ENCODE measurements around the gene GRN.
"Not testable (repeated sequence)": the region's sequence is repeated elsewhere in the genome, so short reads cannot be mapped to it uniquely, and the experiment has no call there.

GRN gene

DNA sequence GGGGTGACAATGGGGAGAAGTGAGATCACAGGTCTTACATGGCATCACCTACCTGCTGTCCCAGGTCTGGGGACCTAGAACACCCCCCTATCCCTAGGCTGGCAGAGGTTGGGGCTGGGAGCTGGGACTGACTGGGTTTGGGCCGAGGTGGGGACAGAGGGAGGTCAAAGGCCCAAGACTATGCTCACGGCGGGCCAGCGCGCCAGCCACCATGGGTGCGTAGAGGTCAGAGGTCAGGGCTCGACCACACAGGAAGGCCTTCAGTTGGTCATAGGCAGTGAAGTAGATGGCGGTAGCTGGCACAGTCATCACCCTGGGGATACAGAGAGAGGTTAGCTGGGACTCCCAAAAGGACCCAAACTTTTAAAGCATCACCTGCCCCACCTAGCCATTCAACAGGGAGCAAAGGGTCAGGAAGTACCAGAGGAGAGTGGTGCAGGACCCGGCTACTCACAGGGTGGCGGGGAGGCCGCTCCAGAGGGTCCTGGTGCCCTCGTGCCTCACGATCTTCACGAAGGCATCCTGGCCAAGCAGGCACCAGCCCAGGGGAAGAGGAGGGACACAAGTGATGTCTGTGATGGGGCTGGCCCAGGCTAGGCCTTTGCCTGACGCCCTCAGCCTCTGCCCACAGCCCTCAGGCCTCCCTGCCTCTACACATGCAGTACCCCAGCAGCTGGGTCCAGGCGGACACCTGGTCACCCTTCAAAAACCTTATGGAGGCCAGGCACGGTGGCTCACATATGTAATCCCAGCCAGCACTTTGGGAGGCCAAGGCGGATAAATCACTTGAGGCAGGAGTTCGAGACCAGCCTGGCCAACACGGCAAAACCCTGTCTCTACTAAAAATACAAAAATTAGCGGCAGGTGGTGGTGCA lies 23.6 kb upstream of the GRN start:
- FAIRE-seq = no peak
- DNase-seq (ENCODE audit: insufficient read length, low spot score) = no peak

DNA sequence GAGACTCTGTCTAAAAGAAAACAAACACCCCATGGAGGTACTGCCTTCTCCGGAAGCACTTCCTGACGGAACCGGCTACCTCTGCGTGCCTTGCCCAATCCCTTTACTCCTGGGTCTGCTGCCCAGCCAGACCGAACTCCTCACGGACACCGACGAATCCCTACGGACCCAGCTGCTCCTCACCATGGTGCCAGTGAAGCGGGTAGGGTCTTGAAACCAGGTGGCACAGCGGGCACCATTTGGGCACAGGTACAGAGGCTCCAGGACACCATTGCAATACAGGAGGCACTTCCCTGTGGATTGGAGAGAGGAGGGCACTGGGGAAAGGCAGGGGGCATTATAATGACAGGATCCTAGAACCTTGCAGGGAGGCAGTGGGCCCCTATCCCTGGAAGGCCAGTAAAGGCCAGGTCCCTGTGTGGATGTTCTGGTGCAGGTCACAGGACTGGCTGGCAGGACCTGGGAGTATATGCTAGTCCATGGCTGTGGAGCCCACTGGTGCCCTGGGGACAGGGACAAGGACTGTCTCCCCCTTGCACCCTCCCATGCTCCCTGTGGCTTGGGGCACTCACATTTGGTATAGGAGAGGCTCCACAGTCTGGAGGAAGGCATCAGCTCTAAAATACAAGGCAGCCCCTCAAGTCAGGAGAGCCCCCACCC lies 22.7 kb upstream of the GRN start:
- DNase-seq (ENCODE audit: insufficient read length, low spot score) (no peak), FAIRE-seq (no peak)

GRCh38 chr17:44323359-44324091 lies 21.6 kb upstream of the GRN start:
- no peak for FAIRE-seq
- DNase-seq (ENCODE audit: insufficient read length, low spot score) = no peak

DNA sequence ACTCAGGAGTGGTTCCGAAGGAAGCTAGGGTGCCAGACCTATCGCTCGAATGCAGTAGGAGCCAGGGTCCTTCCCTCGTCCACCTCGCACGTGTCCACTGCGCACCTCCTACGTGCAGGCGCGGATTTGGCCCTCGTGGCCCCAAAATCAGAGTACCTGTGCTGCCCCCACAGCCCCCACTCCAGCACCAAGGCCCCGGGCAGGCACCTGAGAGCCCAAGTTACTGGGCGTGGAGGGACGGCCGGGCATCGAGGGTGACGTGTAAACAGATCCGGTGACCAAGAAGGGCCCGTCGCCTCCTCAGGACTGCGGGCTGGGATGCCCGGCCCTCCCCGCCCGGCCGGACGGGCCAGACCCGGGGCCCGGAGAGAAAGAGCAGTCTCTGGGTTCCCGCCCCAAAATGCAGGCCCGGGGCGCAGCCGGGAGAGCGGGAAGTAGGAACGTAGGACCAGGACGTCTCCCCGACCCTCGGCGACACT lies 21.0 kb upstream of the GRN start:
- FAIRE-seq (no peak), DNase-seq (ENCODE audit: insufficient read length, low spot score) (no peak)

DNA sequence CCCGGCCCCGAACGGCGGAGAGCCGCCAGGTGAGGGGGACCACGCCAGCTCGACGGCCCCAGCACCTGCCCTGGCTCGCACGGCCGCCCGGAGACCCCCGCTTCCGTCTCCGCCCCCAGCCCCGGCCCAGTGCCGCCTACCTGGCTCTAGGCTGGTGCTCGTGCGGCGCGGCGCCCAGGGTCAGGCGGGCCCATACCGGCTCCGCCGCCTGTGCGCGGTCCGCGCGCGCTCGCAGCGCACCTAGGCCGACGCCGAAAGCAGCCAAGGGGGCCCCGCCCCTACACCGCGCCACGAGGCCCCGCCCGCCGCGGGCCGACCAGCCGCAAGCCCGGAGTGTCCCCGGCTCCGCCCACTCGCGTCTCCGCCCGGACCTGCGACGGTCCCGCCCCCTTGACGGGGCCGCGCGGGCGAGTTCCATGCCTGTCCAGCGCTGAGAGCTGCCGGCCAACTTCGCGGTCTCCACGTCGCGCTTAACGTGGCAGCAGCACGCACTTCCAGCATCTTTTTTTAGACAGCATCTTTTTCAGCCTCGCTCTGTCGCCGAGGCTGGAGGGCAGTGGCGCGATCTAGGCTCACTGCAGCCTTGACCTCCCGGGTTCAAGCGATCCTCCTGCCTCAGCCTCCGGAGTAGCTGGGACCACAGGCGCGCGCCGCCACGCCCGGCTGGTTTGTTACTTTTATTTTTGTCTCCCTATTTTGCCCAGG lies 20.4 kb upstream of the GRN start, which contains the start of gene SLC25A39:
Gene SLC25A39, minus strand, starts transcription at position 253 of the 705 bp plus-strand sequence. CDS start 1,261 bp downstream, outside the sequence.
- peak; percentile 82 for DNase-seq (ENCODE audit: insufficient read length, low spot score)
- FAIRE-seq = peak; percentile 72

GRCh38 chr17:44326861-44327444 lies 18.1 kb upstream of the GRN start:
- DNase-seq (ENCODE audit: insufficient read length, low spot score) (peak; percentile 92), FAIRE-seq (peak; percentile 45)

GRCh38 chr17:44327715-44328449 lies 17.2 kb upstream of the GRN start:
- DNase-seq (ENCODE audit: insufficient read length, low spot score) = no peak
- FAIRE-seq = no peak

DNA sequence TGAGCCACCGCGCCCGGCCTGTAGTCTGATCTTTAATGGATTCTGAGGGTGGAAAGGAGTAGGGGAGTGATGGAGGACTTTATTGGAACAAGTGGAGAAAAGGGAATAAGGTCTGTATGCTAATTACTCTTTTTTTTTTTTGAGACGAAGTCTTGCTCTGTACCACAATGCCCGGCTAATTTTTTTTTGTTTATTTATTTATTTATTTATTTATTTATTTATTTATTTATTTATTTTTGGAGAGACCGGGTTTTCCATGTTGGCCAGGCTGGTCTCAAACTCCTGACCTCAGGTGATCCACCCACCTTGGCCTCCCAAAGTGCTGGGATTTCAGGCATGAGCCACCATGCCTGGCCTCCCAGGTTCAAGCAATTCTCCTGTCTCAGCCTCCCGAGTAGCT lies 15.6 kb upstream of the GRN start:
- DNase-seq (ENCODE audit: insufficient read length, low spot score) = not testable (repeated sequence)

DNA sequence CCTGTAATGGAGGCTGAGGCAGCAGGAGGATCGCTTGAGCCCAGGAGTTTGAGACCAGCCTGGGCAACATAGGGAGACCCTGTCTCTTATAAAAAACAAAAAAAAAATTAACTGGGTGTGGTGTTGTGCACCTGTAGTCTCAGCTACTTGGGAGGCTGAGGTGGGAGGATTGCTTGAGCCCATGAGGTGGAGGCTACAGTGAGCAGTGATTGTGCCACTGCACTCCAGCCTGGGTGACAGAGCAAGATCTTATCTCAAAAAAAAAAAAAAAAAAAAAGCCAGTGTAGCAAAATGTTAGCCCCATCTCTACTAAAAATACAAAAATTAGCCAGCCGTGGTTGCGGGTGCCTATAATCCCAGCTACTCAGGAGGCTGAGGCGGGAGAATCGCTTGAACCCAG lies 14.8 kb upstream of the GRN start:
- FAIRE-seq; DNase-seq (ENCODE audit: insufficient read length, low spot score): not testable (repeated sequence)

More for the DNA sequence above, 15.6 kb upstream of the GRN start:
- not testable (repeated sequence) for FAIRE-seq

DNA sequence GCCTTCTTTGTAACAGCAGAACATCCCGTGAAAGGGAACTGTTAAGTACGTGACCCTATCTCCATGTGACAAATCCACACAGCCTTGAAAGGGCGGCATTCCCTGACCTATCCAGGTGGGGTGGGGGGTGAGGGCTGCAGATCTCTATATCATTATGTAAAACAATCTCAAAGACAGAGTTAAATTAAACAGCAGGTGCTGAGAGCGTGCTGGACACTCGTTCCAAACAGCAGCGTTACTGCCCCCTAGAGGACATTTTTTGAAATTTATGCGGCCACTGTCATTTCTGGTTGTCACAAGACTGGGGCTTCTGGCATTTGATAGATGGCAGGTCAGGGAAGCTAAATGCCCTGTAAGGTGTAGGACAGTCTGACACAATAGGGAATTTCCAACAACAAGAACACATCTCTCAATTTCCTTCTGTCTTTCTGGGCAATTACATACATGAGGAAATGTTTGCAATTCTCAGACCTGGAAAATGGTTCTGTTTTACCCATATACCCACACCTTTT lies 13.8 kb upstream of the GRN start:
- FAIRE-seq (peak; percentile 94), DNase-seq (ENCODE audit: insufficient read length, low spot score) (peak; percentile 68)

DNA sequence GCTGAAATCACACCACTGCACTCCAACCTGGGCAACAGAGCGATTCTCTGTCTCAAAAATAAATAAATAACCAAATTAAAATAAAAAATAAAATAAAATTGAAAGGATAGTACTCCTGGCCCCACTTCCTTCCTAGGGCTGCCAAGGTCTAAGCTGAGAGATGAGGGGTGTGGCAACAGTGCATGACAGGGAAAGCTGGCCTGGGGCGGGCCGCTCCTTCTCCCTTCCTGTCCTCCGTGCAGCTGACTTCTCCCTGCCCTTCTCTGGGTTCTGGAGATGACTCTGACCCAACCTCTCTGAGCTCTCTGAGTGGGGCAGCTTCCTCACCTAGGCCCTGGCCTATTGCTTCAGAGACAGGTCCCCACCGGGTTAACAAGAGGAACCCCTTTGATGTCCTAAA lies 11.7 kb upstream of the GRN start:
- DNase-seq (ENCODE audit: insufficient read length, low spot score) = no peak
- FAIRE-seq = no peak

- DNase-seq (ENCODE audit: insufficient read length, low spot score) = no peak
These were observed 10.8 kb upstream of the GRN start for GRCh38 chr17:44334315-44334714.

GRCh38 chr17:44334727-44335126 lies 10.4 kb upstream of the GRN start:
- DNase-seq (ENCODE audit: insufficient read length, low spot score) = no peak
- FAIRE-seq = no peak

More at GRCh38 chr17:44334315-44334714, 10.8 kb upstream of the GRN start:
- no peak for FAIRE-seq

DNA sequence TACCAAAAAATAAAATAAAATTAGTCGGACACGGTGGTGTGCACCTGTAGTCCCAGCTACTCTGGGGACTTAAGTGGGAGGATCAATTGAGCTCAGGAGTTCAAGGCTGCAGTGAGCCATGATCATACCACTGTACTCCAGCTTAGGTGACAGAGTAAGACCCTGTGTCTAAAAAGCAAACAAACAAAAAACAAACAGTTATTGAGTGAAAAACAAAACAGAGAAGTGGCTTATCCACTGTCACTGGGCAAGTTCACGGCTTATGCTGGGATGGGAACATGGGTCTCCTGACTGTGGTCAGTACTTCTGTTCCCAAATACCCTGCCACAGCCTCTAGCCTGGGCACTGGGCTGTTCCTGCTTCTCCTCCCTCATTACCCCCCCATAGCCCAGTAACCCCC lies 9.5 kb upstream of the GRN start:
- FAIRE-seq (no peak), DNase-seq (ENCODE audit: insufficient read length, low spot score) (no peak)

- FAIRE-seq (no peak), DNase-seq (ENCODE audit: insufficient read length, low spot score) (no peak)
These were observed 9.1 kb upstream of the GRN start for GRCh38 chr17:44335968-44336367.

DNA sequence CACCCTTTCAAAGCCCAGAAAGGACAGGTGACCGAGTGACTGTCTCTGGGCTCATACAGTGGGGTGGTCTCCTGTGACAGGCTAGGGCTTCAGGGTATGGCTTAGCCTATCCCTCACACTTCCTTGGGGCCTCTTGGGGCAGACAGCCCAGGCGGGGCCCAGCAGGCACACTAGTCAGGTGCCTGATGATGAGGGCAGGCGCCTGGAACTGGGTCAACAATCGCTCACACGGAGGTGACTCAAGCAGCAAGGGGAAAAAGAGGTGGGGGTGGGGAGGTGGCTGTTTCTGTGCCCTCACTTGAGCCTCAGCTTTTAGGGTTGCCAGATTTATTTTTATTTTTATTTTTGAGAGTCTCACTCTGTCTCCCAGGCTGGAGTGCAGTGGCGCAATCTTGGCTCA lies 6.4 kb upstream of the GRN start:
- FAIRE-seq (no peak), DNase-seq (ENCODE audit: insufficient read length, low spot score) (no peak)

- not testable (repeated sequence) for DNase-seq (ENCODE audit: insufficient read length, low spot score); FAIRE-seq
These were observed 4.5 kb upstream of the GRN start for GRCh38 chr17:44340553-44340952.

GRCh38 chr17:44343510-44344209 lies 1.4 kb upstream of the GRN start:
- no peak for DNase-seq (ENCODE audit: insufficient read length, low spot score)
- FAIRE-seq = no peak
